ENCODE data around the gene MAPK8IP1.

DNA sequence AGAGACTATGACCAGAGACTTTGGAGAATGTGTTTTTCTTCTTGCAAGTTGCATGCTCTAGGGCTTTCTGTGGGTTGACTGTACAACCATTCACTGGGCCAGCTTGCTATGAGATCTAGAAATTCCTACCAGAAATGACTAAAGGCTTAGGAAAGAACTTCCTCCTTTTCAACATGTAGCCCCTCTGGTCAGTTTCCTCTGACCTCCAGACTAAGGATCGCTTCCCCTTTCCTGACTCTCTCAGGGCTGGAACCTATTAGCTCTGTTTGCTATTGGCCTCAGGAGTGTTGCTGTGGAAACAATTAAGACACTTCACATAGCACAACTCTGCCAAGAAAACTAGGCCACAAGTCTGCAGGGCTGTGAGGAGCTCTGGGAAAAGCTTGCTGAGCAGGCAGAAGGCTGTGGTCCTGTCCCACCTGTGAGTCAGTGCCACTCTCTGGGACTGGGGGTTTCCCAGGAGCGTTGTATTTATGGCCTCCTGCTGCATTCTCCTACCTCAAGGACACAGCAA lies 27.4 kb upstream of the MAPK8IP1 start:
- TF ChIP-seq, protein P1, sequence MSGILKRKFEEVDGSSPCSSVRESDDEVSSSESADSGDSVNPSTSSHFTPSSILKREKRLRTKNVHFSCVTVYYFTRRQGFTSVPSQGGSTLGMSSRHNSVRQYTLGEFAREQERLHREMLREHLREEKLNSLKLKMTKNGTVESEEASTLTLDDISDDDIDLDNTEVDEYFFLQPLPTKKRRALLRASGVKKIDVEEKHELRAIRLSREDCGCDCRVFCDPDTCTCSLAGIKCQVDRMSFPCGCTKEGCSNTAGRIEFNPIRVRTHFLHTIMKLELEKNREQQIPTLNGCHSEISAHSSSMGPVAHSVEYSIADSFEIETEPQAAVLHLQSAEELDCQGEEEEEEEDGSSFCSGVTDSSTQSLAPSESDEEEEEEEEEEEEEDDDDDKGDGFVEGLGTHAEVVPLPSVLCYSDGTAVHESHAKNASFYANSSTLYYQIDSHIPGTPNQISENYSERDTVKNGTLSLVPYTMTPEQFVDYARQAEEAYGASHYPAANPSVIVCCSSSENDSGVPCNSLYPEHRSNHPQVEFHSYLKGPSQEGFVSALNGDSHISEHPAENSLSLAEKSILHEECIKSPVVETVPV (CRISPR knock-in tag; IDR thresholded peaks at IDR 0.05): no peak
- TF ChIP-seq ISL1 (CRISPR knock-in tag; IDR thresholded peaks at IDR 0.05) (no peak), GLIS3 (CRISPR knock-in tag; IDR thresholded peaks at IDR 0.05) (no peak), ARNTL (CRISPR knock-in tag; IDR thresholded peaks at IDR 0.05; ENCODE audit: borderline replicate concordance, low read depth) (no peak), ZNF8 (CRISPR knock-in tag; IDR thresholded peaks at IDR 0.05) (no peak), ZFP30 (CRISPR knock-in tag; IDR thresholded peaks at IDR 0.05) (no peak), CSDC2 (CRISPR knock-in tag; IDR thresholded peaks at IDR 0.05) (no peak), RARB (CRISPR knock-in tag; IDR thresholded peaks at IDR 0.05) (no peak), ZC3H10 (CRISPR knock-in tag; IDR thresholded peaks at IDR 0.05) (no peak), ZFP3 (CRISPR knock-in tag; IDR thresholded peaks at IDR 0.05) (no peak)
- TF ChIP-seq, protein P2, sequence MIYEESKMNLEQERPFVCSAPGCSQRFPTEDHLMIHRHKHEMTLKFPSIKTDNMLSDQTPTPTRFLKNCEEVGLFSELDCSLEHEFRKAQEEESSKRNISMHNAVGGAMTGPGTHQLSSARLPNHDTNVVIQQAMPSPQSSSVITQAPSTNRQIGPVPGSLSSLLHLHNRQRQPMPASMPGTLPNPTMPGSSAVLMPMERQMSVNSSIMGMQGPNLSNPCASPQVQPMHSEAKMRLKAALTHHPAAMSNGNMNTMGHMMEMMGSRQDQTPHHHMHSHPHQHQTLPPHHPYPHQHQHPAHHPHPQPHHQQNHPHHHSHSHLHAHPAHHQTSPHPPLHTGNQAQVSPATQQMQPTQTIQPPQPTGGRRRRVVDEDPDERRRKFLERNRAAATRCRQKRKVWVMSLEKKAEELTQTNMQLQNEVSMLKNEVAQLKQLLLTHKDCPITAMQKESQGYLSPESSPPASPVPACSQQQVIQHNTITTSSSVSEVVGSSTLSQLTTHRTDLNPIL (CRISPR knock-in tag; IDR thresholded peaks at IDR 0.05; ENCODE audit: low read depth): no peak
- TF ChIP-seq, protein P3, sequence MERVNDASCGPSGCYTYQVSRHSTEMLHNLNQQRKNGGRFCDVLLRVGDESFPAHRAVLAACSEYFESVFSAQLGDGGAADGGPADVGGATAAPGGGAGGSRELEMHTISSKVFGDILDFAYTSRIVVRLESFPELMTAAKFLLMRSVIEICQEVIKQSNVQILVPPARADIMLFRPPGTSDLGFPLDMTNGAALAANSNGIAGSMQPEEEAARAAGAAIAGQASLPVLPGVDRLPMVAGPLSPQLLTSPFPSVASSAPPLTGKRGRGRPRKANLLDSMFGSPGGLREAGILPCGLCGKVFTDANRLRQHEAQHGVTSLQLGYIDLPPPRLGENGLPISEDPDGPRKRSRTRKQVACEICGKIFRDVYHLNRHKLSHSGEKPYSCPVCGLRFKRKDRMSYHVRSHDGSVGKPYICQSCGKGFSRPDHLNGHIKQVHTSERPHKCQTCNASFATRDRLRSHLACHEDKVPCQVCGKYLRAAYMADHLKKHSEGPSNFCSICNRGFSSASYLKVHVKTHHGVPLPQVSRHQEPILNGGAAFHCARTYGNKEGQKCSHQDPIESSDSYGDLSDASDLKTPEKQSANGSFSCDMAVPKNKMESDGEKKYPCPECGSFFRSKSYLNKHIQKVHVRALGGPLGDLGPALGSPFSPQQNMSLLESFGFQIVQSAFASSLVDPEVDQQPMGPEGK (CRISPR knock-in tag; IDR thresholded peaks at IDR 0.05; ENCODE audit: borderline replicate concordance): no peak
- TF ChIP-seq, protein P4, sequence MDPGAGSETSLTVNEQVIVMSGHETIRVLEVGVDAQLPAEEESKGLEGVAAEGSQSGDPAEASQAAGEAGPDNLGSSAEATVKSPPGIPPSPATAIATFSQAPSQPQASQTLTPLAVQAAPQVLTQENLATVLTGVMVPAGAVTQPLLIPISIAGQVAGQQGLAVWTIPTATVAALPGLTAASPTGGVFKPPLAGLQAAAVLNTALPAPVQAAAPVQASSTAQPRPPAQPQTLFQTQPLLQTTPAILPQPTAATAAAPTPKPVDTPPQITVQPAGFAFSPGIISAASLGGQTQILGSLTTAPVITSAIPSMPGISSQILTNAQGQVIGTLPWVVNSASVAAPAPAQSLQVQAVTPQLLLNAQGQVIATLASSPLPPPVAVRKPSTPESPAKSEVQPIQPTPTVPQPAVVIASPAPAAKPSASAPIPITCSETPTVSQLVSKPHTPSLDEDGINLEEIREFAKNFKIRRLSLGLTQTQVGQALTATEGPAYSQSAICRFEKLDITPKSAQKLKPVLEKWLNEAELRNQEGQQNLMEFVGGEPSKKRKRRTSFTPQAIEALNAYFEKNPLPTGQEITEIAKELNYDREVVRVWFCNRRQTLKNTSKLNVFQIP (CRISPR knock-in tag; IDR thresholded peaks at IDR 0.05; ENCODE audit: borderline replicate concordance, low read depth): no peak

Data from SK-N-SH treated with all-trans-retinoic acid at 6 μM for 48 hours (cell line).